H1 (cell line): Measurements from ENCODE around the gene TPRG1L. TPM values are rescaled to one million over a fixed set of nuclear protein-coding genes. Genes with fewer than 3 reads are reported as not detected.

ENCODE experiments used
- CTCF ChIA-PET: fragments of 300-600 bp; sonication (Branson Sonifier 250); formaldehyde crosslinking; loops from one replicate; lab custom pipeline; 2021; ENCODE audit not compliant: partially characterized antibody; lab: Charles Lee
- POLR2A ChIA-PET: fragments of 300-600 bp; sonication (Branson Sonifier 250); formaldehyde crosslinking; loops from one replicate; lab custom pipeline; 2021; ENCODE audit warnings: inconsistent platforms; ENCODE audit not compliant: partially characterized antibody; lab: Charles Lee
- DNase-seq, 2 experiments: peaks; one replicate each; pipeline versions ENCODE4 v3.0.0 to v3.0.0-alpha.2; 2010 to 2022; ENCODE audit warnings: low spot score in 2 of 2, low read depth in 1 of 2, mixed read lengths in 1 of 2
- FAIRE-seq: peaks from 2 replicates; lab custom pipeline; 2011; peaks lifted over from hg19 to GRCh38; lab: Jason Lieb, UNC
- H2AFZ ChIP-seq: 2 replicates; pipeline ENCODE4 v1.8.1; 2012; ENCODE audit warnings: low read length, inconsistent platforms
- H2AK5ac ChIP-seq: 2 replicates; pipeline ENCODE4 v1.6.1; 2013; ENCODE audit warnings: low read depth, low read length
- H2BK120ac ChIP-seq: replicated peaks from 2 replicates; pipeline ENCODE3; 2013; ENCODE audit warnings: low read depth, low read length, inconsistent platforms
- H2BK12ac ChIP-seq: 2 replicates; pipeline ENCODE4 v1.6.1; 2013; ENCODE audit warnings: low read depth, low read length
- H2BK15ac ChIP-seq: 2 replicates; pipeline ENCODE4 v1.6.1; 2013; ENCODE audit warnings: low read length
- H2BK20ac ChIP-seq: 2 replicates; pipeline ENCODE4 v1.6.1; 2013; ENCODE audit warnings: low read length
- H2BK5ac ChIP-seq: 2 replicates; pipeline ENCODE4 v1.6.1; 2013; ENCODE audit warnings: low read depth, low read length
- H3K14ac ChIP-seq: 2 replicates; pipeline ENCODE4 v1.6.1; 2013; ENCODE audit warnings: inconsistent platforms; ENCODE audit not compliant: insufficient read length
- H3K18ac ChIP-seq: 2 replicates; pipeline ENCODE4 v1.6.1; 2013; ENCODE audit warnings: low read length; ENCODE audit errors: extremely low read depth
- H3K23ac ChIP-seq: 2 replicates; pipeline ENCODE4 v1.6.1; 2013; ENCODE audit warnings: inconsistent platforms; ENCODE audit not compliant: insufficient read length
- H3K23me2 ChIP-seq: 2 replicates; pipeline ENCODE4 v1.6.1; 2013; ENCODE audit warnings: low read depth, low read length
- H3K27ac ChIP-seq: 2 replicates; pipeline ENCODE4 v1.6.1; 2011; ENCODE audit warnings: low read depth, low read length, inconsistent platforms
- H3K27me3 ChIP-seq, 4 experiments: replicated peaks in 1 of 4; 1 replicate in 1 of 4; 2 replicates in 3 of 4; pipeline versions ENCODE4 v1.6.1 to v1.8.1; 2011 to 2013; ENCODE audit warnings: low read length in 3 of 4, mild to moderate bottlenecking in 3 of 4, inconsistent platforms in 2 of 4, mixed read lengths in 2 of 4, moderate library complexity in 1 of 4; ENCODE audit not compliant: control insufficient read depth in 3 of 4, insufficient read depth in 3 of 4; ENCODE audit errors: extremely low read depth in 1 of 4
- H3K36me3 ChIP-seq, 4 experiments: 2 replicates each; pipeline versions ENCODE4 v1.6.1 to v1.8.1; 2011 to 2013; ENCODE audit warnings: mild to moderate bottlenecking in 4 of 4, low read length in 3 of 4, moderate library complexity in 2 of 4, control low read depth in 1 of 4, inconsistent platforms in 1 of 4; ENCODE audit not compliant: insufficient read depth in 4 of 4, control insufficient read depth in 2 of 4
- H3K4ac ChIP-seq: replicated peaks from 2 replicates; pipeline ENCODE3; 2013; ENCODE audit warnings: low read length, low read depth, mixed read lengths, inconsistent platforms; ENCODE audit not compliant: insufficient read length
- H3K4me1 ChIP-seq, 4 experiments: replicated peaks in 1 of 4; 1 replicate in 1 of 4; 2 replicates in 3 of 4; pipeline versions ENCODE4 v1.6.1 to v1.8.1; 2011 to 2013; ENCODE audit warnings: low read length in 3 of 4, inconsistent platforms in 2 of 4, mixed read lengths in 1 of 4; ENCODE audit not compliant: insufficient read depth in 4 of 4, control insufficient read depth in 3 of 4
- H3K4me2 ChIP-seq, 2 experiments: 2 replicates each; pipeline versions ENCODE4 v1.6.1 to v1.8.1; 2011 to 2013; ENCODE audit warnings: low read depth in 2 of 2, low read length in 2 of 2, control low read depth in 1 of 2, inconsistent platforms in 1 of 2, mild to moderate bottlenecking in 1 of 2; ENCODE audit not compliant: insufficient read depth in 1 of 2
- H3K4me3 ChIP-seq, 4 experiments: fragments of 200-600, 300-600 bp in 1 of 4; sonication (generic), shearing (Covaris generic), sonication (Bioruptor Twin) in 1 of 4; 2 replicates each; pipeline versions ENCODE4 v1.5.1 to v1.8.1; 2011 to 2016; ENCODE audit warnings: low read length in 4 of 4, low read depth in 3 of 4, control low read depth in 2 of 4, inconsistent platforms in 2 of 4, mild to moderate bottlenecking in 2 of 4, mixed read lengths in 1 of 4, moderate library complexity in 1 of 4; ENCODE audit not compliant: insufficient read depth in 2 of 4; ENCODE audit errors: extremely low read depth in 1 of 4
- H3K56ac ChIP-seq: replicated peaks from 2 replicates; pipeline ENCODE3; 2013; ENCODE audit warnings: low read depth, mild to moderate bottlenecking, mixed read lengths, low read length, inconsistent platforms; ENCODE audit not compliant: insufficient read length
- H3K79me1 ChIP-seq: 2 replicates; pipeline ENCODE4 v1.6.1; 2013; ENCODE audit warnings: low read depth, low read length, control low read depth
- H3K79me2 ChIP-seq, 2 experiments: 2 replicates each; pipeline versions ENCODE4 v1.6.1 to v1.8.1; 2012 to 2013; ENCODE audit warnings: low read length in 2 of 2, mild to moderate bottlenecking in 2 of 2, inconsistent platforms in 1 of 2; ENCODE audit not compliant: insufficient read depth in 2 of 2, control insufficient read depth in 1 of 2
- H3K9ac ChIP-seq, 4 experiments: replicated peaks in 1 of 4; 1 replicate in 1 of 4; 2 replicates in 3 of 4; pipeline versions ENCODE4 v1.6.1 to v1.8.1; 2011 to 2013; ENCODE audit warnings: low read depth in 3 of 4, low read length in 3 of 4, control low read depth in 2 of 4, mild to moderate bottlenecking in 2 of 4, moderate library complexity in 2 of 4, inconsistent platforms in 1 of 4; ENCODE audit errors: extremely low read depth in 1 of 4
- H3K9me3 ChIP-seq, 2 experiments: 2 replicates each; pipeline versions ENCODE4 v1.6.1 to v1.8.1; 2012 to 2013; ENCODE audit warnings: mild to moderate bottlenecking in 2 of 2, moderate library complexity in 2 of 2, control low read depth in 1 of 2, inconsistent platforms in 1 of 2, low read depth in 1 of 2, low read length in 1 of 2, mixed read lengths in 1 of 2; ENCODE audit not compliant: insufficient read depth in 2 of 2
- H4K20me1 ChIP-seq, 2 experiments: replicated peaks in 1 of 2; 2 replicates each; pipeline versions ENCODE3 to v1.8.1; 2011 to 2013; ENCODE audit warnings: inconsistent platforms in 2 of 2, low read length in 2 of 2, mild to moderate bottlenecking in 1 of 2; ENCODE audit not compliant: insufficient read depth in 2 of 2, control insufficient read depth in 1 of 2
- H4K5ac ChIP-seq: 2 replicates; pipeline ENCODE4 v1.6.1; 2013; ENCODE audit warnings: low read length, low read depth, mixed read lengths, inconsistent platforms; ENCODE audit not compliant: insufficient read length
- H4K8ac ChIP-seq: 2 replicates; pipeline ENCODE4 v1.8.0; 2013; ENCODE audit warnings: mild to moderate bottlenecking, moderate library complexity, low read length, inconsistent platforms; ENCODE audit not compliant: insufficient read depth; ENCODE audit errors: extremely low read depth
- H4K91ac ChIP-seq: replicated peaks from 2 replicates; pipeline ENCODE3; 2013; ENCODE audit warnings: low read length, mixed read lengths, inconsistent platforms; ENCODE audit not compliant: insufficient read length
- CEBPB ChIP-seq: IDR thresholded peaks from 2 replicates; pipeline ENCODE4 v1.6.1; 2012; ENCODE audit warnings: low read depth, low read length
- CHD2 ChIP-seq: IDR thresholded peaks from 2 replicates; pipeline ENCODE4 v1.6.1; 2012; ENCODE audit warnings: low read length, improper control_type of control experiment
- FOSL1 ChIP-seq: IDR thresholded peaks from 2 replicates; pipeline ENCODE4 v1.6.1; 2011; ENCODE audit warnings: mild to moderate bottlenecking, low read depth, low read length, moderate library complexity; ENCODE audit not compliant: insufficient read depth
- GTF2F1 ChIP-seq: IDR thresholded peaks from 2 replicates; pipeline ENCODE4 v1.6.1; 2012; ENCODE audit warnings: low read depth, low read length, improper control_type of control experiment, borderline replicate concordance
- HDAC6 ChIP-seq: IDR thresholded peaks from one replicate; pipeline ENCODE4 v1.7.1; 2012; ENCODE audit warnings: low read depth, mild to moderate bottlenecking, inconsistent platforms, low read length, moderate library complexity
- JUN ChIP-seq: IDR thresholded peaks from 2 replicates; pipeline ENCODE4 v1.6.1; 2011; ENCODE audit warnings: low read depth, mild to moderate bottlenecking, improper control_type of control experiment, low read length
- POU5F1 ChIP-seq: IDR thresholded peaks from 2 replicates; pipeline ENCODE4 v1.6.1; 2011; ENCODE audit warnings: low read depth, mild to moderate bottlenecking, low read length, moderate library complexity
- RFX5 ChIP-seq: IDR thresholded peaks from 2 replicates; pipeline ENCODE4 v1.6.1; 2011; ENCODE audit warnings: low read depth, low read length, improper control_type of control experiment, borderline replicate concordance
- TAF1 ChIP-seq: IDR thresholded peaks from 2 replicates; pipeline ENCODE4 v1.6.1; 2011; ENCODE audit warnings: mild to moderate bottlenecking, low read depth, low read length
- WGBS, 2 experiments: shearing (Covaris generic) in 1 of 2; methylation state at CpG; one replicate each; pipeline versions ENCODE4 v1.1.6 to v1.1.7; 2013 to 2015; ENCODE audit warnings: low lambda C conversion rate in 2 of 2, mixed read lengths in 2 of 2, inconsistent platforms in 1 of 2, low coverage in 1 of 2, missing lambda C conversion rate in 1 of 2; ENCODE audit not compliant: insufficient replicate concordance in 2 of 2, insufficient coverage in 1 of 2, insufficient read length in 1 of 2; ENCODE audit errors: extremely low coverage in 1 of 2, missing lambda C conversion rate in 1 of 2; 5-methylcytosine and 5-hydroxymethylcytosine counted together
- polyA plus RNA-seq, 7 experiments: library from polyadenylated mRNA; depleted of rRNA in 3 of 7; stranded (reverse) in 5 of 7; unstranded in 2 of 7; fragments of >200 nt in 5 of 7; fragments of 200-250 nt in 2 of 7; gene quantifications; 1 replicate in 5 of 7; 2 replicates in 1 of 7; 4 replicates in 1 of 7; pipeline versions ENCODE4 v1.2.1 to v1.2.3, GENCODE V29; 2011 to 2013; ENCODE audit warnings: missing spikeins in 2 of 7, mixed read lengths in 2 of 7
- total RNA-seq: library from RNA; stranded (reverse); fragmentation: NEBNext Ultra II Directional; extraction: Animal tissue kit (Norgen Biotek cat#: 25700); gene quantifications from 2 replicates; pipeline ENCODE4 v1.2.1, GENCODE V29; 2021

The TPRG1L gene
- total and polyA plus RNA-seq, 2 of the 8 experiments (the other 6 are each of a cell fraction or from before 2014, with no cell fraction given), result 21.7 to 22.3 TPM

DNA sequence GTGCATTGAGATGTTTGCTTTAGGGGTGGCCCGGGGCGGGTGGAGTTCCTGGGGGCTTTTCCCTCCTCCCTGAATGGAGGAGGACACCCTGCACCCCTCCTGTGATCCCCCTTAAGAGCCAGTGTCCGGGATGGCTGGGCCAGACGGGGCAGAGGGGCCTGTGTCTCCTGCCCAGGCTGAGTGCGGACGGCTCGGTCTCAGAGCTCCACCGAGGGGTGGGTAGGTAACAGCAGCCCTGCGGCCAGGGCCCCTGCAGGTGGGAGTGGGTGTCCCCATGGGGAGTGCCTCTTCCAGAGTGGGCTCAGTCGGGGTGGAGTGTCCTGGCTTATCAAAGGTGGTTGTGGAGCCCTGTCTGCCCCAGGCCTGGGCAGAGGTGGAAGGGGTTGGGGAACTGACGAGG lies 50.6 kb downstream of the TPRG1L start:
- no peaks in the 10 kb centered on the region for H3K27me3 ChIP-seq
- no peak overlapping the region for H2AFZ ChIP-seq
- WGBS, 2 experiments, result 75% methylated on average over 11 of the region's 11 CpGs; no CpG with 5 or more reads in 1 of the 2 experiments
- peaks cover 0 to 1% of the 10 kb centered on the region in 2 experiments for H4K20me1 ChIP-seq
- no peak overlapping the region for H2BK20ac ChIP-seq
- no peak overlapping the region for H3K56ac ChIP-seq
- no peak overlapping the region for H3K14ac ChIP-seq
- H3K18ac ChIP-seq, result peak overlapping the region; percentile 89
- H3K4ac ChIP-seq, result peak overlapping the region; percentile 98
- peak overlapping the region; percentile 4; the same call in 1 of the 2 replicates for H3K27ac ChIP-seq
- peak overlapping the region; percentile 39 for H4K5ac ChIP-seq
- POLR2A ChIA-PET, result no interaction called here
- no peaks in the 10 kb centered on the region for H3K79me1 ChIP-seq
- peak overlapping the region; percentile 90; the same call in 1 of the 2 replicates for H2BK12ac ChIP-seq
- H4K91ac ChIP-seq, result peak overlapping the region; percentile 55
- no peak overlapping the region for H2BK120ac ChIP-seq
- peaks cover 4% of the 10 kb centered on the region; the same call in 1 of the 2 replicates for H3K23me2 ChIP-seq
- no peak overlapping the region for H3K23ac ChIP-seq
- peak overlapping the region in 2 of 4 experiments; percentile 6 to 50; a peak in 6 of 8 replicates for H3K4me3 ChIP-seq
- H4K8ac ChIP-seq, result peak overlapping the region; percentile 71; the same call in 1 of the 2 replicates
- H2BK15ac ChIP-seq, result peak overlapping the region; percentile 53; the same call in 1 of the 2 replicates
- CTCF ChIA-PET, result interaction anchor here (1.9 kb wide), 1 partner anchor 49 kb away, joined by 7 read pairs; no protein-coding TSS in a partner anchor
- peaks cover 0 to 36% (median 20%) of the 10 kb centered on the region in 4 experiments; a peak in 6 of 7 replicates for H3K4me1 ChIP-seq
- TF ChIP-seq CHD2, result no peak
- no peak for TF ChIP-seq RFX5
- TF ChIP-seq TAF1, result no peak
- TF ChIP-seq CEBPB, result no peak
- no peak for TF ChIP-seq JUN
- TF ChIP-seq HDAC6, result no peak
- no peak for TF ChIP-seq GTF2F1
- no peak for TF ChIP-seq FOSL1
- no peak for TF ChIP-seq POU5F1
- FAIRE-seq (no peak), DNase-seq (no peak)
- H3K36me3 ChIP-seq, result no peaks in the 10 kb centered on the region
- no peaks in the 10 kb centered on the region for H3K79me2 ChIP-seq
- H2AK5ac ChIP-seq, result peak overlapping the region; percentile 75; the same call in 1 of the 2 replicates
- H2BK5ac ChIP-seq, result peak overlapping the region; percentile 27; the same call in 1 of the 2 replicates
- H3K4me2 ChIP-seq, result peak overlapping the region; percentile 40 to 45
- H3K9ac ChIP-seq, result peak overlapping the region in 1 of 4 experiments; percentile 16; a peak in 1 of 7 replicates
- H3K9me3 ChIP-seq, result no peaks in the 10 kb centered on the region
